HG03045 (cell line): ENCODE measurements around the gene TEX36.
"Not testable (repeated sequence)": the region's sequence is repeated elsewhere in the genome, so short reads cannot be mapped to it uniquely, and the experiment has no call there.

ENCODE experiments used
- ATAC-seq: cut with Tn5 transposase; IDR thresholded peaks from one replicate; pipeline ENCODE4 v1.9.1; 2021; ENCODE audit warnings: mild to moderate bottlenecking, moderate library complexity; ENCODE audit not compliant: unreplicated experiment

TEX36 gene

DNA sequence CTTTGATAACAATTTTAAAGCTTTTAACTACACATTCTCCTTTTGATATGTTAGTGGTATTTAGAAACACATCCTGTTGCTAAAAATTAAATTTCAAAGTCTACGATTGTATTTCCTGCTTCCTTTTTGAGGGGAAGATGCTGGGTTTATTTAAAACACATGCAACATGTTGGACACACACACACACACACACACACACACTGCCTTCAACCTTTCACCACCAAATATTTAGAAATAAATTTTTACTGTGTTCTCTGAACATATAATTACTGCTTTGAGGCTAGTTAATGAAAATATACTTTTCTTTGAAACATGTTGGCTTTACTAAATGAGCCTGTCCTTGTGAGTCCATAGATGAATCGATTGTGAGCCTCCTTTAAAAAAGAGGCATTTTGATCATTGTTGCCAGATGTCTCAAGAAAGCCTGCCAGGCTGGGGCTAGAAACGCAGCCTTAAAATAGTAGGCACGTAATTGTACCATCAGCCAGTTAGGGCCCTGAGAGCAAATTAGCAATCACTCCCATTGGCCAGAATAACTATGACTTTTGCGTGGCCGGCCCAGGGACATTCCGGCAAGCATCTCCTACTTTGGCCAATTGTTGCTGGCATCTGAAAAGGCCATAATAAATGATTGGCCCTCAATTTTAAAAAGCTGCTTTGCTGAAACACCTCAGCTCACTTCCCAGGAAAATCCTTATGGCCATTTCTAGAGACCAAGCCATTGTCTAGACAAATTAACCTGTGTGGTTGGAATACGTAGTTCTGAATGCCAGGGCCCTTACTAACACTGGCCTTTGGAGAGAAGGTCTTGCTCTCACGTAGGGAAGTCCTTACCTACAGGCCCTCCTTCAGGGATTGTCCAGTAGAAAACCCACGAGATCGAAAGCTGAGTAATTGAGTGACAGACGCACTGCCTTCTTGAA lies 9.9 kb upstream of the TEX36 start:
- ATAC-seq: no peak

DNA sequence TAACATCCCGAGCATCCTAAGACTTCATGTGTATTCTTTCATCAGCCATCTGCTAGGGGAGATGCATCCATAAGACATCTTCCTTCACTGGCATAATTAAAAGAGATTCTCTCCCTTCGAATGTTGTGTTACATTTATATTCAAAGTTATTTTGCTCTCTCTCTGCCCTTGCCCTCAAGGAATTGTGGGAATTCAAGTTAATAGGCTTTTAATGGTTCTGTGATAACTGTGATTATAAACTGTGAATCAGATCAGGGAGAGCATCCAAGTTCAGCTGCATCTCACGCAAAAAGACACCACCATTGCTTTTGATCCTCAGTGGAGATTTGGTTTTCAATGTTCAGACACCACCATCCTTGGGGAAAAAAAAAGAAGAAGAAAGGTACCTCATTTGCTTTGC lies 9.2 kb upstream of the TEX36 start:
- no peak for ATAC-seq

DNA sequence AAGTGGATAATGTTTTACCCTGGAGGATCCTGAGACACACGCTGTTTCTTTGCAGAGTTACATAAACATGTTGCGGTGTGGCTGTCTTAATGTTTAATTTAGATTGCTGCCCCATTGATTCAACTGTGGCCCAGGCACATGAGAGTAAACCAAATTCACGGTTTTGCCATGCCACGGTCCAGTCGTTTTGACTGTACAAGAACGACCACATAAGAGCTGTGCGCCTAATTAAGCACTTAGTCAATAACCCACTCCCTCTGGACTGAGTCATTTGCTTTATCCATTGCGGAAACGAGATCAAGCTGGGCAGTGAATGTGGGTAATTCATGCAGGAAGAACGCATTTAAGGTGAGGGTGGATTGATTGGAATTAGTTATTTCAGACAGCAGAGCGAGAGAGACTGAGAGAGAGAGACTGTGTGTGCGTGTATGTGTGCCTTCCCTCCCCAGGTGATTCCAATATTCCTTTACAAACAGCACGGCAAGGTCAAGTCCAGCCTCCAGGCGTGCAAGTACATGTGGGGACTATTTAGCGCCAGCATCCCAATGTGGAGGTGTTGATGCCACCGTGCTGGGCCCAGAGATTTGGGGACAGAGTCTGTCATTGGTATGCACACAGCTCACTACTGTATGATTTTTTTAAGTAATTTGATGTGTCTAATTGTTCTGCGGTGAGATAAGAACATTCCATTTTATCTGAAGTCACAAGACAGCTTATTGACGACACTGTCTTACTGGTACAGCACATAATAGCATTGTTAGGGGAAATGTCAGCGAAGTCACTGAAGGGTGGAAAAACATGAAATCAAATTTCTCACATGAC lies 8.4 kb upstream of the TEX36 start:
- ATAC-seq: no peak

DNA sequence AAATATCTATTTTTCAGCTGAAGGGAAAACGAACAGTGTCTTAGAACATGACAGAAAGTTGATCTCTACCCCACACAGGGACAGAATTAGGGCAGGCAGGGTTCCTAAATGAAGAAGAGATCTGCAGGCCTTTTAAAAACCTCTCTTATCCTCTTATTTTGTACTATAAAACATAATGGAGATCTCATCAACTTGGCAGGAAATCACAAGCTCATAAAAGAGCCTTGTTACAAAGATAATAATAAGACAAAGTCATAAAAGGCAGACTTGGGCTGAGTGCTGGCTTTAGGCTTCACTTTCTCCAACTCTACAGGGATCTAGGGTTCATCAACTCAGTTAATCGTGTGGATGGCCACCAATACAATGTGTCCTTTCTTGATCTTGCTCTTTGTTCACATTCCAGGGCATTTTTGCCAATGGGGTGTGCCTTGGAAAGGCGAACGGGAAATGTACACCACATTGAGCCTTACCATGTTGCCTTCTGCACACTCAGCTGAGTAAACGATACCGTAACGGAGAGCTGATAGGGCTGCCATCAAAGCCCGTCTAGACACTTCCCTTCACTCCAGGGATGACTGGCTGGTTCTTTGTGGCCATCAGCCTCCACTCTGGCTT lies 7.1 kb upstream of the TEX36 start:
- ATAC-seq: no peak

DNA sequence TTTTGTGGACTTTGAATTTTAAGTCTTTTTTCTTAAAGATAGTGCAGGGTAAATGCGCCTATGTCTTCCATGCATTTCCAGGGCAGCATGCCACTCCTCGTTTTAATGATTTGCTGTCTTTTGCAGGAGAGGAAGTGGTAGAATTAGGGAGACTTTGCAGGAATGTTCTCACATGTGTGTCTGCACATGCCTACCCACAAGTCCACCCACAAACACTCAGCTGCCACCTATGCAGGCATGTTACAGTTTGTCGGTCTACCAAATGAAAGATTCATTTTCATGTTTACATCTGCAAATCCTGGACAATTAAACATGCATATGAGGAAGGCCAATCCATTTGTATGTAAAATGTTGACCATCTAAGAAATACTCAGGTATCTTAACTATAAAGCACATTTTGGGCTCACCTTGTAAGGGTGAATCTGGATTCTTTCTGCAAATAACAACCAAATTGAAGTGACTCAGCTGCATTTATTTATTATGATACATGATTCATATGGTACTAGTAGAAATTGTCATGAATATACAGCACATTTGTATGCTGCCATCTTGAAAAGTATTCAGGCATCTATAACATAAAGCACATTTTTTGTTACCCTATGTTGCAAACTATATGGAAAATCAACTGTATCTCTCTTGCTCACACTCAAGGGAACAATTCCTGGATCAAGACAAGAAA lies 4.7 kb upstream of the TEX36 start:
- no peak for ATAC-seq

DNA sequence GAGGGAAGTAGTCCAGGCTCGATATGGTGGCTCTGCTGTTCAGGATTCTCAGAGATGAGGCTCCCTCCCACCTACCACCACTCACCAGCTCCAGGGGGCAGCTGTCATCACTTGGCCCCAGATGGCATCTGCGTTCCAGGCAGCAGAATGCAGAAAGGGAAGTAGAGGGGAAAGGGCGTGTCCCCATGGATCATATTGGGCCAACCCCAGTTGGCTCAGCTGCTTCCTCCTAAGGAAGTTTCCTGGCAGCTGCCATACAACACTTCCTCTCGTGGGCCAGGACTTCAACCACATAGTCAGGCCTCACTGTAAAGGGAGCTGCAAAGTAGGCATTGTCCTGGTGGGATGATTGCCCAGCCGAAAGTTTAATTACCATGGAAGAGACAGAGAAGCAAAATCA lies 1.6 kb upstream of the TEX36 start:
- no peak for ATAC-seq

DNA sequence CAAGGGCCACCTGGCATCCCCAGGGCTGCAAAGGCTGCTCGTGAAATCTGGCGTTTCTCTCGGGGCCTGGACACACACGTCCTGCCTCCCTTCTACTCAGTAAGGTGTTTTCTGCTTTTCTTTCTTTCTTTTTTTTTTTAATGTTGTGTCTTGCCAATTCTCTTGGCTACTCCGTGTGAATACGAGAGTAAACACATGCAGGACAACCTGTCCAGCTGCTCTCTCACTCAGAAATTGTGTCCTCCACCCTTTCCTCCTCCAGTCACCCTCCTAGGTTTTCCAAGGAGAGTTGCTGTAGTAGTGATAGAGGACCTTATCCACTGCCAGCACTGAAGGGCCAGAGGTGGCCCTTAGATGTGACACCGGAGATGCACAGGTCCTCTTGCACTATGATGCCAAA lies 858 bp upstream of the TEX36 start:
- ATAC-seq: no peak

DNA sequence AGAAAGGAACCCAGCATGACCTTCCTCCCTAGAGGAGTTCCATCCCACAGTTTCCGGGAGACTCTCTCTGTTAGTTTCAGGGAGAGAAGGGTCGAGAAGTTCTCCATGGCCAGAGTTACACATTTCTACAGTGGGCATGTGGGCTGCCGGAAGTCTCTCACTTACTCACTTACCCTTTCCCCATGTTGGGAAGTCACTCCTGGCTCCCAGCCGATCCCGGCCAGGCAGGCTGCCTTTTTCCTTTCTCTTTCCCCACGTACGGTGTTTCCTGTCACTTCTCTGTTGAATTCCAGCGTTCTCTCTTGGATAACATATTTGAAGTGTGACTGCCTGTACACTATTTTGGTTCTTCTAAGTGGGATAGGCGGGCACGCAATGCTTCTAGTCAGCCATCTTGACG lies 3.5 kb downstream of the TEX36 start:
- no peak for ATAC-seq

DNA sequence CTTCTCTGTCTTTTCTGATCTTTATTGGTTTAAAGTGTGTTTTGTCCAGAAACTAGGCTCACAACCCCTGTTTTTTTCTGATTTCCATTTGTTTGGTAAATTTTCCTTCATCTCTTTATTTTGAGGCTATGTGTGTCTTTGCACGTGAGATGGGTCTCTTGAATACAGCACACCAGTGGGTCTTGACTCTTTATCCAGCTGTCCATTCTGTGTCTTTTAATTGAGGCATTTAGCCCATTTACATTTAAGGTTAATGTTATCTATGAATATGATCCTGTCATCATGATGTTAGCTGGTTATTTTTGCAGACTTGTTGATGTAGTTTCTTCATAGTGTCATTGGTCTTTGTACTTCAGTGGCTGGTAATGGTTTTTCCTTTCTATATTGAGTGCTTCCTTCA lies 10.1 kb downstream of the TEX36 start:
- no peak for ATAC-seq

DNA sequence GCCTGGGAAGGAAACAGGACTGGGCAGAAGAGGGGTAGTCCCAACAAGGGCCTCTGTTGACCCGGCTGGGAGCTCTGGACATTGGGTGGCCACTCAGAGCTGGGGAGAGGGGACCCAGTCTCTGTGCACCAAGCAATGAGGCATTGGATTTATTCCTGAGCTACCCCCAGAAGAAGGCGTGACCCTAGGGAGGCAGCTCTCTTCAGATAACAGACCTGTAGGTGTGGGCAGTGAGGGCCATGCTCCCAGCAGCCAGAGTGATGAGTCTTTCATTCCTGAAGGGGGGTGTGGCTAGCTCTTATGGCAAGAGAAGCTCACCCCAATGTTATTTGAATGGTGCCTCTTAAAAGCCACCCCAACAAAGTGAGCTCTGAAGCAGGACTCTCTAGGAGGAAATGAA lies 20.4 kb downstream of the TEX36 start:
- ATAC-seq: no peak

DNA sequence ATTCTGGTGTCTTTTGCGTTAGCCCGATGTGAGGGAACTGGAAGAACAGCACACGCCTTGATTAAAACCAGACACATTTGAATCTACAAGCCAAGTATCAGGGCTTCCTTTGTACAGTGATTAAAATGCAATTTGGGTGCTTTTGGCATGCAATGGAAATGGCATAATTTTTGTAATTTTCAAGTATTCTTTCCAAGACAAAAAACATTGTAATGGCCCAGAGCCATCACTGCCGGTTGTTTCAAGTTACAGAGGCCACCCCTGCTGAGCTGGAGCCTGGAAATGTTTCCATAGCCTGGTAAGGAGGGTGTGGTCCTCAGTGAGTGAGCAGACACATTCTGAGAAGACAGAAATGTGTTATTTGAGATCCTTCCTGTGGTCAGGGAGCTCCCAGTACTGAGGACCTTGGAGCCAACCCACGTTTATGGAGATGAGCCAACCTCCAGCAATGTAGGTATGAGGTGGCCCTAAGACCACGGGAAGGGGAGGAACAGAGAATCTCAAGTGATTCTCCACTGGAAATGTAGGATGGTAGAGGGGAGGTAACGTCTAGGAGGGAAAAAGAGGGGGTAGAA lies 20.9 kb downstream of the TEX36 start:
- no peak for ATAC-seq

DNA sequence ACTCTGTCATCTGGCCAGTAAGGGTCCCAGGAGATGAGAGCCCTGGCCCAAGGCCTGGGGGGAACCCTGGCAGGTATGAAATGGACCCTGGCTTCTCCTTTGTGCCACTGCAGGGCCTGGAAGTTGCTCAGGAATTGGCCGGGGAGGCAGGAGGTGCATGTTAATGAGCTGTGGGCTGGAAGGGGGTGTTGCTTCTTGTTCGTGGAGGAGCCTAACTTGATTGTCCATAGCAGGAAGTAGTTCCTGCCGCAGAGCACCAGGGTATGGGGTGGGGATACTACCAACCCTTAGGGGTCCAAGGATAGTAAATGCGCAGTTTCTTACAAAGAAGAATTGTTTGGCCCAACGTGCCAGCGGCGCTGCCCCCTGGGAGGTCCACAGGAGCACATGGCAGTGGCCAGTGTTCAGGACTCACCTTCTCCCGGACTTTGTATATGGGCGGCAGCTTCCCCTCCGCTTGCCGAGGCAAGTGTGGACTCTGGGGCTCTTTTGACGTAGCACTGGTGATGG lies 21.5 kb downstream of the TEX36 start:
- no peak for ATAC-seq

DNA sequence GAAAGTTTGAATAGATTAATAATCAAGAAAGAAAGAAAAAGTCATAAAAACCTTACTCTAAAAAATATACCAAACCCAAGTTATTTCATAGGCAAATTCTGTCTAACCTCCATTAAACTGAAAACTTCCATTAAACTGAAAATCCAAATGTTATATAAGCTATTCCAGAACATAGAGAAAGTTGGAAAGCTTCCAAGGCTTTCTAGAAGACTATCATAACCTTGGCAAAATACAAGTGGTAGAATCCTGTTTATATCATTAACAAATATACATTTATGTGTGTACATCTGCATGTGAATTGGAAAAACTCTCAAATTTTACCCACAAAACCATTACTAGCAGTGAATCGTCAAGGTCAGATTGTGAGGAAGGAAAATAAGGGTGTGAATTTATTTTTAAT lies 23.9 kb downstream of the TEX36 start:
- no peak for ATAC-seq

DNA sequence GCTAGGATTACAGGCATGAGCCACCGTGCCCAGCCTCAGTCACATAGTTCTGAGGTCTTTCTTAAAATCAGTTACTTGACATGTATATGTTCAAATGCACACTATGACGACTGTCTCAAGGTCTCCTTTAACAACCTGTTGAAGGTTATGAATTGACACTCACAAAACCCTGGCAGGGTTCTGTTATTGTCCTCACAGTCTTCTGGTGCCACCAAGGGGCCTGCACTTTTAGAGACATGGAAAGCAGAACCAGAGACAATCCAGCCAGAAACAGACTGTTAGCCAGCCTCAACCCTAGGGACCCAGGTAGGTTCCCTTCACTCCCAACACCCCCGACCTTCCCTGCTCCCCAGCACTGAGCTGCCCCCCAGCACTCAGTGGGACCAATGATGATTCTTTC lies 26.4 kb downstream of the TEX36 start:
- no peak for ATAC-seq

DNA sequence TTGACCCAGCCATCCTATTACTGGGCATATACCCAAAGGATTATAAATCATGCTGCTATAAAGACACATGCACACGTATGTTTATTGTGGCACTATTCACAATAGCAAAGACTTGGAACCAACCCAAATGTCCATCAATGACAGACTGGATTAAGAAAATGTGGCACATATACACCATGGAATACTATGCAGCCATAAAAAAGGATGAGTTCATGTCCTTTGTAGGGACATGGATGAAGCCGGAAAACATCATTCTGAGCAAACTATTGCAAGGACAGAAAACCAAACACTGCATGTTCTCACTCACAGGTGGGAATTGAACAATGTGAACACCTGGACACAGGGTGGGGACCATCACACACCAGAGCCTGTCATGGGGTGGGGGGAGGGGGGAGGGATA lies 29.9 kb downstream of the TEX36 start:
- ATAC-seq: not testable (repeated sequence)

DNA sequence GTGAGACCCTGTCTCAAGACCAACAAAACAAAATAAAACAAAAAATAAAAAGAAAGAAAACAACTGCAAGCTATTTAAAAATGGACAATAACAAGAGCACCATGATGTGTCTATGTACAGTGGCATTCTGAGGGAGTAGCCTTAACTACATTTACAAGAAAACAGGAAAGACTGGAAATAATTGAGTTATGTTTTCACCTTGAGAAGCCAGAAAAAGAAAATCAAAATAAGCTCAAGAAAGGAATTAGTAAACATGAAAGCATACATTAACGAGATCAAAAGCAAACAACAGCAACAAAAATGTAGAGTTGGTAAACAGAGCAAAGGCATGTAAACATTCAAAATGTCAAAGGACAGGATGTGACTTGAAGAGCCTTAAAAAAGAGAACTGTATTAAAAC lies 36.7 kb downstream of the TEX36 start:
- no peak for ATAC-seq

DNA sequence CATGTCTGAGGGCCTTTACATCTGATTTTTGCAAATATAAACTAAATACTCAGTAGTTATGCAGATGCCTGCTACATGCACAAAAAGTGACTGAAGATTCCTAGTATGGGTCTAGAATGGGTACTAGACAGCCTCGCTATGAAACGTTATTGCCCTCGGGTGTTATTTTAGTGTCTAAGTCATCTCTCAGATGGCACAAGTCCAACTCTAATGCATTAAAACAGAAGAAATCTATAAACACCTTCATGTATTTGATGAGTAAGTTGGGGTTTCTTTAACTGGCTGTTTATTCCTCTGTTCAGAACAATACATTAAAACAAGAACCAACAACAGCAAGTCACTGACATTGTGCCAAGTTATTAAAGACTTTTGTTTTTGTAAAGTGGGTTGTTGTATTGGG lies 41.6 kb downstream of the TEX36 start:
- ATAC-seq: no peak

DNA sequence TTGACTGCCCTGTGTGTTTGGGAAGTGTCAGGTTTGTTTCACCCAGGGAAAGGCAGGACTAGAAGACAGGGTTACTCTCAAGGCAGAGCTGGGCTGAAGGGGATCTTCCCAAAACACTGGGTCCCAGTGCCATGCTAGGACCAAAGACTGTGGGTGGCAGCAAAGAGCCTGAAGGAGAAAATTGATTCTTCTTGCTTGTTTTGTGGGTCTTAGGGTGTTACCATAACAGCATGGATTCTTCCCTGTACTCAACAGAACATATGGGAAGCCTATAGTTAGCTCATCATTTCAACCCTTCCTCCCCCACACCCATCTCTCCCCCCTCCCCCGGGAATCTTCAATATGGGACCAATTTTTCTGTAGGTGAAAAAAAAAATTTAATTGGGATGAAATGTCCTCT lies 42.3 kb downstream of the TEX36 start:
- ATAC-seq: no peak

DNA sequence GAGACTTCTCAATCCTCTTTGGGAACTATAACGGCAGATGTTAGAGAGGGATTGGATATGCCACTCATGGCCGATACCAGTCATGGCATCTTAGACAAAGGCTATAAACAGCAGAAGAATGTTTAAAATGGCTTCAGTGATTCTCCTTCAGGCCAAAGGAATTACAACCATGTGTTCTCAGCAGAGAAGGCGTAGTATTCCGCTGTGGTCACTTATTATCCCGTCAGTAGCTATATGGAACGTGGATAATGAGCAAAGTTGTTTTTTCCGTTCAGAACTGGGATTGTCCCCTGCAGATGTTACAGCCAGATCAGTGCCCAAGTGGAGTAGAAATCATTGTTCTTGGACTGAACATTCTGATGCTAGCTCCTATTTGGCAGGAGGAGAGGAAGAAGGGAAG lies 43.1 kb downstream of the TEX36 start:
- no peak for ATAC-seq

DNA sequence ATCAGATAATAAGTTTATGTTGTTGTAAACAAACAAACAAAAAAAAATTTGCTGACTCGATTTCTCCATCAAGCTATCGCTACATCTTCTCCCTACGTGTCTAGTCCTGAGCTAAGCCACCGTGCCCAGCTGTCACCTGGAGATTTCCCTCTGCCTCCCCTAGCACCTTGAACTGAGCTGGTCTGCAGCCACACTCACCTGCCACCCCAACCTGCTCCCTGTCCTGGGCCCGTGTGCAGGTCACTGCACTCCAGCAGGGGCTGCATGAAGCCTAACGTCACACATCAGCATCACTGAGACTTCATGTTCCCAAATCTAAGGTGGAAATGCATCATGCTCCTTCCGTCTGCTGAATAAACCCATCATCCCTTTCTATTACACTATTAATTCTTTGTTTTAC lies 44.4 kb downstream of the TEX36 start:
- ATAC-seq: no peak

DNA sequence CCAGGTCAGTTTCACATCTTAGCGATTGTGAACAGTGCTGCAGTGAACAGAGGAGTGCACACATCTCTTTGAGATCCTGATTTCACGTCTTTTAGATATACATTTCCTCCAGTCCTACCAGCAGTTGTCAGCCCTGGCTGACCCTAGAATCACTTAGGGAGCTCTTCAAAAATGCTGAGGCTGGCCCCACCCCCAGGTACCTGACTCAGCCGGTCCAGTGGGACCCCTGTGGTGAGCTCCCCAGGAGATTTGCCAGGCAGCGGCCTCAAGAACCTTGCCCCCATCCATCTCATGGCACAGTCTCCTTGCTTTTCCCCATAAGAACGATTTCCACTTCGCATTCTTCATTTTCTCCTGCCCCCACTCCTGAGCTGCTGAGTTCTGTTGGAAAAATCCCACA lies 45.5 kb downstream of the TEX36 start:
- ATAC-seq: no peak
